Keratinocyte (primary cell): ENCODE measurements around the gene HSPB9. TPM values are rescaled to one million over a fixed set of nuclear protein-coding genes. Genes with fewer than 3 reads are reported as not detected.

Experiments used
- DNase-seq: peaks from one replicate; pipeline ENCODE4 v3.0.0-alpha.2; 2011; ENCODE audit warnings: low read depth, missing footprints, low spot score
- FAIRE-seq: peaks from 2 replicates; lab custom pipeline; 2011; peaks lifted over from hg19 to GRCh38; lab: Jason Lieb, UNC
- H2AFZ ChIP-seq: 2 replicates; pipeline ENCODE4 v1.6.0; 2012; ENCODE audit warnings: low read length, control low read depth, inconsistent platforms; ENCODE audit not compliant: control insufficient read depth
- H3K27ac ChIP-seq: 2 replicates; pipeline ENCODE4 v1.5.1; 2011; ENCODE audit warnings: low read length; ENCODE audit not compliant: control insufficient read depth, insufficient read depth
- H3K27me3 ChIP-seq: 3 replicates; pipeline ENCODE4 v1.6.0; 2011; ENCODE audit warnings: low read length; ENCODE audit not compliant: control insufficient read depth, insufficient read depth; ENCODE audit errors: extremely low read depth
- H3K36me3 ChIP-seq, 2 experiments: 2 replicates in 1 of 2; 3 replicates in 1 of 2; pipeline ENCODE4 v1.5.1; 2011; ENCODE audit warnings: low read length in 2 of 2, mild to moderate bottlenecking in 1 of 2; ENCODE audit not compliant: control insufficient read depth in 2 of 2, insufficient read depth in 2 of 2; ENCODE audit errors: extremely low read depth in 1 of 2
- H3K4me1 ChIP-seq: 3 replicates; pipeline ENCODE4 v1.5.1; 2011; ENCODE audit warnings: low read length; ENCODE audit not compliant: control insufficient read depth, insufficient read depth; ENCODE audit errors: extremely low read depth
- H3K4me2 ChIP-seq: 3 replicates; pipeline ENCODE4 v1.6.0; 2011; ENCODE audit warnings: low read depth, low read length; ENCODE audit not compliant: control insufficient read depth, insufficient read depth; ENCODE audit errors: extremely low read depth
- H3K4me3 ChIP-seq, 3 experiments: fragments of 200-600 bp in 1 of 3; sonication (generic) in 1 of 3; 2 replicates in 2 of 3; 3 replicates in 1 of 3; pipeline ENCODE4 v1.5.1; 2011 to 2016; ENCODE audit warnings: low read length in 3 of 3, mild to moderate bottlenecking in 3 of 3, control low read depth in 2 of 3, inconsistent platforms in 1 of 3, low read depth in 1 of 3, mixed read lengths in 1 of 3, mixed run types in 1 of 3, moderate library complexity in 1 of 3; ENCODE audit not compliant: control insufficient read depth in 2 of 3, insufficient read depth in 2 of 3; ENCODE audit errors: extremely low read depth in 1 of 3
- H3K79me2 ChIP-seq: 2 replicates; pipeline ENCODE4 v1.6.0; 2012; ENCODE audit warnings: low read length; ENCODE audit not compliant: control insufficient read depth, insufficient read depth
- H3K9ac ChIP-seq: 3 replicates; pipeline ENCODE4 v1.6.0; 2011; ENCODE audit warnings: low read length; ENCODE audit not compliant: control insufficient read depth, insufficient read depth; ENCODE audit errors: extremely low read depth
- H3K9me1 ChIP-seq: 3 replicates; pipeline ENCODE4 v1.6.0; 2011; ENCODE audit warnings: low read length; ENCODE audit not compliant: control insufficient read depth, insufficient read depth; ENCODE audit errors: extremely low read depth
- H3K9me3 ChIP-seq: 2 replicates; pipeline ENCODE4 v1.5.1; 2012; ENCODE audit warnings: low read depth, low read length; ENCODE audit not compliant: control insufficient read depth
- H4K20me1 ChIP-seq: 3 replicates; pipeline ENCODE4 v1.6.0; 2011; ENCODE audit warnings: low read length; ENCODE audit not compliant: control insufficient read depth, insufficient read depth; ENCODE audit errors: extremely low read depth
- CTCF ChIP-seq, 3 experiments: IDR thresholded peaks in 1 of 3; conservative IDR thresholded peaks in 1 of 3; optimal IDR thresholded peaks in 1 of 3; 2 replicates in 2 of 3; 3 replicates in 1 of 3; pipeline versions ENCODE3 to v1.5.1; 2011; ENCODE audit warnings: low read length in 3 of 3, mild to moderate bottlenecking in 3 of 3, moderate library complexity in 2 of 3, control low read depth in 1 of 3, inconsistent platforms in 1 of 3; ENCODE audit not compliant: insufficient read depth in 2 of 3; ENCODE audit errors: extremely low read depth in 1 of 3
- EZH2 ChIP-seq: IDR thresholded peaks from one replicate; pipeline ENCODE4 v1.6.1; 2012; ENCODE audit warnings: inconsistent platforms, mild to moderate bottlenecking, low read length, moderate library complexity
- dilution Hi-C: fragments of 300-500 bp; cut with MboI; formaldehyde crosslinking; loops from one replicate; pipeline ENCODE4 v1.7.0; 2020; ENCODE audit warnings: low sequenced_read_pairs; ENCODE audit not compliant: extremely low pct_ligation_motif_present
- polyA plus RNA-seq, 5 experiments: library from polyadenylated mRNA; depleted of rRNA in 3 of 5; stranded (reverse) in 3 of 5; stranded (forward) in 1 of 5; unstranded in 1 of 5; fragments of >200 nt; gene quantifications; 1 replicate in 1 of 5; 2 replicates in 3 of 5; 3 replicates in 1 of 5; pipeline versions ENCODE4 v1.2.1 to v1.2.3, GENCODE V29; 2011 to 2012; ENCODE audit warnings: missing spikeins in 2 of 5, low read depth in 1 of 5, low replicate concordance in 1 of 5

Gene HSPB9
- polyA plus RNA-seq, 1 donor (not counting 4 experiments of a cell fraction or from before 2014, with no cell fraction given), result not detected

- Histone ChIP-seq H3K9me1 (no peaks in the 10 kb centered on the region), H3K4me2 (peak overlapping the region; percentile 88), H3K79me2 (peaks cover 3% of the 10 kb centered on the region), H3K36me3 (peaks cover 16 to 28% of the 10 kb centered on the region in 2 experiments), H3K27me3 (no peaks in the 10 kb centered on the region), H3K9ac (peak overlapping the region; percentile 24), H3K27ac (no peak overlapping the region), H4K20me1 (no peaks in the 10 kb centered on the region), H2AFZ (no peak overlapping the region), H3K9me3 (no peaks in the 10 kb centered on the region), H3K4me3 (peak overlapping the region; percentile 67 to 75 (median 68)), H3K4me1 (peaks cover 23% of the 10 kb centered on the region)
- FAIRE-seq, result peak; percentile 69
- no peak for DNase-seq
- dilution Hi-C loops, result no loop called here
- TF ChIP-seq EZH2 (no peak), CTCF (optimal IDR thresholded peaks at IDR 0.05 in 1 of 3, IDR thresholded peaks at IDR 0.05 in 1 of 3, conservative IDR thresholded peaks at IDR 0.05 in 1 of 3; ENCODE audit: extremely low read depth in 1 of 3, insufficient read depth in 2 of 3, low read length in 3 of 3) (no peak)
Measured at GRCh38 chr17:42120161-42120769, 2.3 kb upstream of the HSPB9 start.

- TF ChIP-seq EZH2 (no peak), CTCF (optimal IDR thresholded peaks at IDR 0.05 in 1 of 3, IDR thresholded peaks at IDR 0.05 in 1 of 3, conservative IDR thresholded peaks at IDR 0.05 in 1 of 3; ENCODE audit: extremely low read depth in 1 of 3, insufficient read depth in 2 of 3, low read length in 3 of 3) (no peak)
- Histone ChIP-seq H3K27me3 (no peaks in the 10 kb centered on the region), H3K4me2 (peak within 1 kb of the TSS; percentile 88), H2AFZ (no peak within 1 kb of the TSS), H3K36me3 (peaks cover 20 to 25% of the 10 kb centered on the region in 2 experiments), H3K79me2 (peaks cover 3% of the 10 kb centered on the region), H3K9ac (peak within 1 kb of the TSS; percentile 29), H3K4me3 (peak within 1 kb of the TSS; percentile 67 to 75 (median 68)), H3K27ac (no peak within 1 kb of the TSS), H4K20me1 (no peaks in the 10 kb centered on the region), H3K4me1 (peaks cover 23% of the 10 kb centered on the region), H3K9me1 (no peaks in the 10 kb centered on the region), H3K9me3 (no peaks in the 10 kb centered on the region)
- DNase-seq, result no peak
- dilution Hi-C loops, result no loop called here
- peak; percentile 84 for FAIRE-seq
Measured at GRCh38 chr17:42120770-42121769, 1.5 kb upstream of the HSPB9 start, which contains the start of gene KAT2A. TSS of gene KAT2A (minus strand) at chr17:42121367. CDS start at chr17:42121304, 63 bp downstream.
